H9 (cell line): ENCODE results near the gene ZIK1. TPM values are rescaled to one million over a fixed set of nuclear protein-coding genes. Genes with fewer than 3 reads are reported as not detected.

Experiments used
- DNase-seq: peaks from one replicate; pipeline ENCODE4 v3.0.0-alpha.2; 2017
- H2AFZ ChIP-seq: one replicate; pipeline ENCODE4 v1.6.1; 2013; ENCODE audit warnings: mild to moderate bottlenecking, low read length, control low read depth, moderate library complexity
- H2AK5ac ChIP-seq: 2 replicates; pipeline ENCODE4 v1.6.1; 2013; ENCODE audit warnings: low read length, control low read depth, mixed read lengths; ENCODE audit not compliant: insufficient read length
- H2BK120ac ChIP-seq: one replicate; pipeline ENCODE4 v1.6.1; 2013; ENCODE audit warnings: low read depth, mild to moderate bottlenecking, low read length, control low read depth, inconsistent platforms; ENCODE audit not compliant: poor library complexity, severe bottlenecking
- H2BK12ac ChIP-seq: 2 replicates; pipeline ENCODE4 v1.6.1; 2013; ENCODE audit warnings: low read length, control low read depth, mixed read lengths, low read depth; ENCODE audit not compliant: insufficient read length
- H2BK15ac ChIP-seq: 2 replicates; pipeline ENCODE4 v1.6.1; 2013; ENCODE audit warnings: low read depth, low read length, control low read depth
- H2BK20ac ChIP-seq: one replicate; pipeline ENCODE4 v1.6.1; 2013; ENCODE audit warnings: low read depth, mild to moderate bottlenecking, low read length, control low read depth, inconsistent platforms; ENCODE audit not compliant: poor library complexity, severe bottlenecking
- H2BK5ac ChIP-seq: 2 replicates; pipeline ENCODE4 v1.6.1; 2013; ENCODE audit warnings: low read length, control low read depth, mixed read lengths; ENCODE audit not compliant: insufficient read length
- H3K14ac ChIP-seq: 2 replicates; pipeline ENCODE4 v1.6.1; 2013; ENCODE audit warnings: low read length, control low read depth; ENCODE audit not compliant: insufficient read depth
- H3K18ac ChIP-seq: 2 replicates; pipeline ENCODE4 v1.6.1; 2013; ENCODE audit warnings: low read depth, mild to moderate bottlenecking, mixed read lengths, low read length, control low read depth; ENCODE audit not compliant: insufficient read length
- H3K23ac ChIP-seq: 2 replicates; pipeline ENCODE4 v1.6.1; 2013; ENCODE audit warnings: low read length, control low read depth, mixed read lengths, low read depth; ENCODE audit not compliant: insufficient read length
- H3K23me2 ChIP-seq: 2 replicates; pipeline ENCODE4 v1.6.1; 2013; ENCODE audit warnings: low read depth, mild to moderate bottlenecking, mixed read lengths, low read length, control low read depth; ENCODE audit not compliant: insufficient read length, poor library complexity, severe bottlenecking
- H3K27ac ChIP-seq: 2 replicates; pipeline ENCODE4 v1.5.1; 2013; ENCODE audit warnings: low read length, control low read depth, mixed read lengths, low read depth; ENCODE audit not compliant: insufficient read length
- H3K27me3 ChIP-seq: 2 replicates; pipeline ENCODE4 v1.6.1; 2013; ENCODE audit warnings: low read length, control low read depth, inconsistent platforms; ENCODE audit not compliant: insufficient read depth
- H3K4ac ChIP-seq: 2 replicates; pipeline ENCODE4 v1.6.1; 2013; ENCODE audit warnings: low read depth, mild to moderate bottlenecking, control low read depth, inconsistent platforms, low read length, moderate library complexity
- H3K4me1 ChIP-seq: 2 replicates; pipeline ENCODE4 v1.6.1; 2013; ENCODE audit warnings: low read length, control low read depth, inconsistent platforms; ENCODE audit not compliant: insufficient read depth
- H3K4me2 ChIP-seq: 2 replicates; pipeline ENCODE4 v1.6.1; 2013; ENCODE audit warnings: low read length, control low read depth, mixed read lengths; ENCODE audit not compliant: insufficient read length, insufficient read depth
- H3K56ac ChIP-seq: 2 replicates; pipeline ENCODE4 v1.6.1; 2013; ENCODE audit warnings: low read depth, mild to moderate bottlenecking, mixed read lengths, low read length, control low read depth; ENCODE audit not compliant: insufficient read length
- H3K79me1 ChIP-seq: 2 replicates; pipeline ENCODE4 v1.6.1; 2013; ENCODE audit warnings: low read depth, mild to moderate bottlenecking, moderate library complexity, low read length, control low read depth, inconsistent platforms; ENCODE audit not compliant: insufficient read depth, poor library complexity, severe bottlenecking
- H3K79me2 ChIP-seq: 2 replicates; pipeline ENCODE4 v1.6.1; 2013; ENCODE audit warnings: low read length, control low read depth, inconsistent platforms; ENCODE audit not compliant: insufficient read depth
- H3K9ac ChIP-seq: 2 replicates; pipeline ENCODE4 v1.6.1; 2013; ENCODE audit warnings: low read length, control low read depth, mixed read lengths; ENCODE audit not compliant: insufficient read length; ENCODE audit errors: extremely low read depth
- H3K9me3 ChIP-seq: one replicate; pipeline ENCODE4 v1.6.1; 2013; ENCODE audit warnings: low read depth, low read length, inconsistent platforms; ENCODE audit not compliant: control insufficient read depth
- H3T11ph ChIP-seq: one replicate; pipeline ENCODE4 v1.6.1; 2013; ENCODE audit warnings: mild to moderate bottlenecking, low read length, control low read depth, inconsistent platforms
- H4K20me1 ChIP-seq: one replicate; pipeline ENCODE4 v1.6.1; 2013; ENCODE audit not compliant: control insufficient read depth, insufficient read length, insufficient read depth
- H4K5ac ChIP-seq: 2 replicates; pipeline ENCODE4 v1.6.1; 2013; ENCODE audit warnings: low read depth, mild to moderate bottlenecking, mixed read lengths, low read length, control low read depth; ENCODE audit not compliant: insufficient read length
- H4K8ac ChIP-seq: replicated peaks from 2 replicates; pipeline ENCODE4 v1.6.1; 2013; ENCODE audit warnings: low read length, control low read depth, mixed read lengths, low read depth; ENCODE audit not compliant: insufficient read length
- H4K91ac ChIP-seq: 2 replicates; pipeline ENCODE4 v1.6.1; 2013; ENCODE audit warnings: low read depth, mild to moderate bottlenecking, moderate library complexity, mixed read lengths, low read length, control low read depth; ENCODE audit not compliant: insufficient read length
- H3K27ac Mint-ChIP-seq, 3 experiments: 2 replicates in 2 of 3; 3 replicates in 1 of 3; pipeline ENCODE4 v1.8.0; 2020 to 2021; ENCODE audit warnings: mixed read lengths in 3 of 3, mild to moderate bottlenecking in 1 of 3, moderate library complexity in 1 of 3
- H3K27me3 Mint-ChIP-seq: 2 replicates; pipeline ENCODE4 v1.8.0; 2021; ENCODE audit warnings: low read depth, mild to moderate bottlenecking, moderate library complexity, mixed read lengths
- H3K36me3 Mint-ChIP-seq, 3 experiments: 2 replicates in 2 of 3; 3 replicates in 1 of 3; pipeline ENCODE4 v1.8.0; 2020 to 2021; ENCODE audit warnings: low read depth in 3 of 3, mixed read lengths in 3 of 3; ENCODE audit not compliant: insufficient read depth in 1 of 3
- H3K4me1 Mint-ChIP-seq, 2 experiments: 2 replicates each; pipeline ENCODE4 v1.8.0; 2020; ENCODE audit warnings: mixed read lengths in 2 of 2
- H3K4me3 Mint-ChIP-seq, 2 experiments: 2 replicates in 1 of 2; 3 replicates in 1 of 2; pipeline ENCODE4 v1.8.0; 2020 to 2021; ENCODE audit warnings: mild to moderate bottlenecking in 2 of 2, mixed read lengths in 2 of 2, moderate library complexity in 1 of 2
- H3K9me3 Mint-ChIP-seq, 2 experiments: 2 replicates in 1 of 2; 3 replicates in 1 of 2; pipeline ENCODE4 v1.8.0; 2020; ENCODE audit warnings: mild to moderate bottlenecking in 2 of 2, mixed read lengths in 2 of 2, moderate library complexity in 1 of 2
- CTCF ChIP-seq: fragments of 200-600 bp; sonication (generic); conservative IDR thresholded peaks from 3 replicates; pipeline ENCODE4 v1.8.0; 2021; ENCODE audit warnings: antibody characterized with exemption, mild to moderate bottlenecking
- WGBS: extraction: QIAGEN DNeasy Blood & Tissue Kit; methylation state at CpG from one replicate; pipeline ENCODE4 v1.1.7; 2013; ENCODE audit warnings: missing lambda C conversion rate, low lambda C conversion rate, mixed read lengths; ENCODE audit not compliant: insufficient read length; ENCODE audit errors: extremely low coverage; 5-methylcytosine and 5-hydroxymethylcytosine counted together
- total RNA-seq: library from RNA; stranded (reverse); gene quantifications from 2 replicates; pipeline ENCODE4 v1.2.1, GENCODE V29; 2021

ZIK1 gene
- total RNA-seq, 1 experiment from 2014 or later, result 27.8 TPM

GRCh38 chr19:57546513-57546912, 37.4 kb upstream of the ZIK1 start:
- Mint-ChIP-seq H3K27me3 (no peaks in the 10 kb centered on the region), H3K4me3 (no peak overlapping the region)
- no CpG with 5 or more reads among the region's 1 CpG for WGBS

More at GRCh38 chr19:57546513-57546912, 37.4 kb upstream of the ZIK1 start:
- Histone ChIP-seq H2BK120ac (no peak overlapping the region), H4K91ac (no peak overlapping the region), H2BK20ac (no peak overlapping the region), H3K18ac (no peak overlapping the region), H3K23ac (no peak overlapping the region), H3K27ac (no peak overlapping the region), H2AK5ac (no peak overlapping the region), H3K23me2 (no peaks in the 10 kb centered on the region), H3T11ph (no peak overlapping the region), H4K5ac (no peak overlapping the region), H2BK15ac (no peak overlapping the region), H4K8ac (no peak overlapping the region), H3K4me2 (no peak overlapping the region), H3K56ac (no peak overlapping the region), H3K79me1 (no peaks in the 10 kb centered on the region), H3K14ac (no peak overlapping the region), H3K79me2 (no peaks in the 10 kb centered on the region), H3K4ac (no peak overlapping the region), H3K4me1 (no peaks in the 10 kb centered on the region), H4K20me1 (no peaks in the 10 kb centered on the region), H3K27me3 (no peaks in the 10 kb centered on the region), H2BK5ac (no peak overlapping the region), H2AFZ (no peak overlapping the region), H2BK12ac (no peak overlapping the region), H3K9me3 (peaks cover 18% of the 10 kb centered on the region), H3K9ac (no peak overlapping the region)
- no peak for TF ChIP-seq CTCF
- Mint-ChIP-seq H3K27ac (no peak overlapping the region), H3K36me3 (peaks cover 97 to 99% (median 97%) of the 10 kb centered on the region in 3 experiments), H3K9me3 (peaks cover 46 to 72% of the 10 kb centered on the region in 2 experiments), H3K4me1 (no peaks in the 10 kb centered on the region)
- no peak for DNase-seq
